NOMO-1 treated with DMSO at 0.1 percent for 48 hours (cell line): ENCODE results near the gene FXYD5.
"Not testable (repeated sequence)": the region's sequence is repeated elsewhere in the genome, so short reads cannot be mapped to it uniquely, and the experiment has no call there.

Experiments
- DNase-seq: peaks from one replicate; lab custom pipeline; 2025; ENCODE audit not compliant: unreplicated experiment; lab: John Stamatoyannopoulos, UW

FXYD5 gene

DNA sequence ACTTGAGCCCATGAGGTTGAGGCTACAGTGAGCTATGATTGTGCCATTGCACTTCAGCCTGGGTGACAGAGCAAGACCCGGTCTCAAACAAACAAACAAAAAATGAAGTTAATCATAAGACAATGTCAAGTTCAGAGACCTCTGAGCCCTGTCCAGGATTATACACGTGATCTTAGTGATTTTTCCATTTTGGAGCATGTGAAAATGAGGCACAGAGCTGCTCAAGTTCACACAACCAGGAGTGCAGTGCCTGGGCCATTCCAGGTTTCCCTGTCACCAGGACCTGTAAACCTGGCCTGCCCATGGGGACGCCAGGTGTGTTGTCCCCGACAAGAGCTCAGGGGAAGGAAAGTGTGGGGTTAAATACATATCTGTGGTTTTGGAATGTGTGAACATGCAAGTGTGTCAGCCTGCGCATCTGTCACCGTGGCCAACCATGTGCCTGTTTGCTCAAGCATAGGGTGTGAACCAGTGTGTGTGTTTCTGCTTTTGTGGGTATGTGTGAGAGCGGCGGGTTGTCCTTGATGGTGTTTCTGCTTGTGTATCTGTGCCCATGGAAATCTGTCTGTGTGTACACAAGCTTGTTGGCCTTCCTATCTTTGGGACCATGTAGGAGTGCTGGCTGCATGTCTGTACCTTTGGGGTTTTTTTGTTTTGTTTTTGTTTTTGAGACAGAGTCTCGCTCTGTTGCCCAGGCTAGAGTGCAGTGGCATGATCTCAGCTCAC is 17.4 kb upstream of the FXYD5 start:
- DNase-seq, result no peak

DNA sequence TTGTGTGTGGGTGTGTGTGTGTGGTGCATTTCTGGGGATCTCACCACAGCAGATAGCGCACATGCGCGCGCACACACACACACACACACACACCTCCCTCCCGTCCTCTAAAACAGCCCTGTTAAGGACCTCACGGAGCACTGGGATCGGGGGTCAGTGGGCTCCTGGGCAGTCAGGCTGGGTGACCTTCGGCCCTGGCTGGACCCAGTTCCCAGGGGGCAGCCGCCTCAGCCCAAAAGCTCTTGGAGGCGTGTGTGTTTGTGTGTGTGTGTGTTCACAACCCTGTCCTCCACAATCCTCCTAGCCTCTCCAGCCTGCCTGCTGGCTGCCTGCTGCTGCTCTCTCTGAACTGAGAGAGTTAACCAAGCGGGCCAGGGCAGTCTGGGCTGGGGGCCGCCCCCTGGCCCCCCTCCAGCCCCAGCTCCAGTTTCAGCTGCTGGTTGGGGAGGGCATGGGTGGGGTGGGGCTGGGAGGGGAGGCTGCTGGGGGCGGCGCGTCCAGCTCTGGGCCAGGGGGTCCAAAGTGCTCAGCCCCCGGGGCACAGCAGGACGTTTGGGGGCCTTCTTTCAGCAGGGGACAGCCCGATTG is 16.1 kb upstream of the FXYD5 start, which contains the start of gene FXYD1:
Gene FXYD1, plus strand, starts transcription at position 520 of the 588 bp plus-strand sequence. CDS start 1,256 bp downstream, outside the sequence.
- no peak for DNase-seq

DNA sequence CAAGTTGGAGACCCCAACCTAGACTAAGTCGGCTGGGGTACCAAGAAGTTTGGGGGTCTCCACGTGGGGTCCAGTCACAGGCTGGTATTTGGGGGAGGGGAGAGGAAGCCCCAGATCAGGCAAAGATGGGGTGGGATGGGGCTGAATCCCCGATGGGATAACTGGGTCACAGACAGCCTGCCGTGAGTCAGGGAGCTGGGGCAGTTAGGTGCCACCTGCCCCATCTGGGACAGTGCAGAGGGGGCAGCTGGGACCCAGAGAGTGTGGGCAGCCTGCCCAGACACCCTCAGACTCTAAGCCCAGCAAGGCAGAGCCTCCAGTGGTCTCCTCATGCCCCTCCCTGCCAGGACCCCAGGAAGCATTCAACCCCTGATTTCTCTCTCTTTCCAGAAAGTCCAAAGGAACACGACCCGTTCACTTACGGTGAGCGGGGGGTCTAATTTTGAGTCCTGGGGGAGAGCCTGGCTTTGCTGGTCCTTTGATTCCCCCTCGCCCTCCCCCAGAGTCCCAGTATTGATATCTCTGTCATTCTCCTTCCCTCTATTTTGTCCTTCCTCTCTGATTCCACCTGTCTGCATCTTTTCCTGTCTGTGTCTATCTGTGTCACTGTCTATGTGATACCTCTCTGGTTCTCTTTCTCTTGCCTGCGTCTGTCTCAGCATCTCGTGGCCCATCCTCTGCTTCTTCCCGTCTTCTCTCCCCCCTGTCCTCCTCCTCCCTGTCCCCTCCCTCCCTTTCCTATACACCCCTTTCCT is 14.2 kb upstream of the FXYD5 start:
- DNase-seq, result no peak

DNA sequence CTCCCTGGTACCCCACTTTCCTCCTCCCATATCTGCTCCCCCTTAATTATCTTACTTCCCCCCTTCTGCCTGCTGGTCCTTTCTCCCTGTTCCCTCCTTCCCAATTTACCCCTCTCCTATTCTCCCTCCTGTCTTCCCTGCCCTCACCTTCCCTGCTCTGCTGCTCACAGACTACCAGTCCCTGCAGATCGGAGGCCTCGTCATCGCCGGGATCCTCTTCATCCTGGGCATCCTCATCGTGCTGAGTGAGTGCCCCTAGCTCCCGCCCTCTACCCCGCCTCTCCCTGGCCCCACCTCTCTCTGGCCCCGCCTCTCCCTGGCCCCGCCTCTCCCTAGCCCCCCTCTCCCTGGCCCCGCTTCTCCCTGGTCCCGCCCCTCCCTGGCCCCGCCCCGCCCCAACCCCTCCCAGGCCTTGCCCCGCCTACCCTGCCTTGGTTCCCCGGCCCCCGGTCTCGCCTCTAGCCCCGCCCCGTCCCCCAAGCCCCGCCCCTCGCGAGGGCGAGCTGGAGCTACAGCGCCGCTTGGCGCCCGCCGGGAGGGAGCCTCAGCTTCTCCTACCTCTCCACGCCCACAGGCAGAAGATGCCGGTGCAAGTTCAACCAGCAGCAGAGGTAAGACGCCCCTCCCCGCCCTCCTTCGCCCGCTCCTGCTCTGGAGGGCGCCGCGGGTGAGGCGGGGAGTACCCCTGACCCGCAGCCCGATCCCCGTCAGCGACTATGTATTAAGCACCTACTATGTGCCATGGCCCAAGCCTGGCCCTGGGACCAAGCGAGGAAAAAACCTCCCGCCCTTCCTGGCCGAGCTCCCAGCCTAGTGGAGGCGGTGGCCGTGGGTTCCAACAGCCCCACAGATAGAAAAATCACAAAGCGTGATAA is 13.3 kb upstream of the FXYD5 start:
- DNase-seq, result peak; percentile 74

DNA sequence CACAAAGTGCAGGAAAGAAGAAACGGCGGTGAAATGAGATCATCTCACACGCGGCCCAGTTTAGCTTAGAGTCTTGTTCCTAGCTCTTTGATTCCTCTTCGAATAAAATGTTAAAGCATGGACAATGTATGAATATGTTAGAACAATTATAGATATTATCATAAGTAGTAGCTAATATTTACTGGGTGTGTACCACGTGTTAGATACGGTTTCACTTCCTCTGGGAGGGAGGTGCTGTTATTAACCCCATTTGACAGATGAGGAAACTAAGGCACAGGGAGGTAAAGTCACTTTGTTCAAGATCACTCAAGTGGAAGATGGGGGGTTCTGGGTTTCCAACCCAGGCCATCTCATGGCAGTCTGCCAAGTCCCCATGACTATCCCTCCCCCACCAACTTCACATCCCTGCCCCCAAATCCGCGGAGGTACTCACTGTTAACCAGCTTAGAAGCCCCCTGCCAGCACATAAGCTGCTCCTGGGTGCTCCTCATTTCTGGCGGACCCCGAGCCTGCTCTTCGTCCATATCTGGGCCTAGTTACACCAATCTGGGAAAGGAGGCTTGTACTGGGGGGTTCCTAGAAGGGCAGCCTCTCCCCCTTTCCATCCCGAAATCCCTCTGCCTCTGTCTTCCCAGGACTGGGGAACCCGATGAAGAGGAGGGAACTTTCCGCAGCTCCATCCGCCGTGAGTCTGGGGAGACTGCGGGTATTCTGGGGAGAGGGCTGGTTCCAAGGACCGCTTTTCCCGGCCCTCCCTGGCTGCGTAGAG is 12.5 kb upstream of the FXYD5 start:
- DNase-seq, result peak; percentile 26

DNA sequence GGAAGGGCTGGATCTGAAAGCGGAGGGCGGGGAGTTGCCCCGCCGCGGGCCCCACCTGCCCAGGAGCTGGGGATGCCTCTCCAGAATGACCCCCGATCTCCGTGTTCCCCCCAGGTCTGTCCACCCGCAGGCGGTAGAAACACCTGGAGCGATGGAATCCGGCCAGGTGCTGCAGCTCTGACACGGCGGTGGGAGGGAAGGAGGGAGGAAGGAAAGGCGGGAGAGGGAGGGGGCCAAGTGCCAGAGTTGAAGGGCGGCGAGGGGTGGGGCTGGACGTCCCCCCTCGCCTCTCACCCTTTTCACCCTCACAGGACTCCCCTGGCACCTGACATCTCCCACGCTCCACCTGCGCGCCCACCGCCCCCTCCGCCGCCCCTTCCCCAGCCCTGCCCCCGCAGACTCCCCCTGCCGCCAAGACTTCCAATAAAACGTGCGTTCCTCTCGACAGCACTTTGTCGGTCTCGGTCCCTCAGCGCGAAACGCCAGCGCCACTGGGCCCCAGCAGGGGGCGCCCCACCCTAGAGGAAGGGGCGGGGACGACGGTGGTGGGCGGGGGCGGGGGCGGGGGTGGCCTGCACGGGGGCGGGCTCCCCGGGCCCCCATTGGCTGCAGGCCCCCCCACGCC is 11.8 kb upstream of the FXYD5 start:
- peak; percentile 33 for DNase-seq

DNA sequence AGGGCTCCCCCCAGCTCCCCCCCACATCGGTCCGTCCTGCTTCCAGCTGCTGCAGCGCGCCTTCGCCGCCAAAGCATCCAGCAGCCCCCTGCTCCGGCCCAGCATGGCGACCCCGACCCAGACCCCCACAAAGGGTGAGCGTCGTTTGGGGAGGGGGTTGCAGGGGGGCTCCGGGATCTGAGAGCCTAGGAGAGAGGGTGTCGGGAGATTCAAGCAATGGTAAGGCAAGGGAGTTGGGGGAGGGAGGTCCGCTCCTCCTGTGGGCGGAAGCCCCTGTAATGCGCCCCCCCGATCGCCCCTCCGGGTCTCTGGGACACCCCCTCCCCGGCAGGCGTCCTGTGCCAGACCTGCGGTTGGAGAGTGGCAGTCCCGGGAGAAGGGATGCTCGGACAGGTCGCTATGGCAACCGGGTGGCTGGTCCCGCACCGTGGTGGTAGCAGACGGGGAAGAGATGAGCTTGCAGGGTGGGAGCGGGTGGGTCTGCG is 11.3 kb upstream of the FXYD5 start, which contains the start of gene FXYD7:
Gene FXYD7, plus strand, starts transcription at position 25 of the 485 bp plus-strand sequence. Its CDS starts 79 bp downstream, at position 104.
- no peak for DNase-seq

DNA sequence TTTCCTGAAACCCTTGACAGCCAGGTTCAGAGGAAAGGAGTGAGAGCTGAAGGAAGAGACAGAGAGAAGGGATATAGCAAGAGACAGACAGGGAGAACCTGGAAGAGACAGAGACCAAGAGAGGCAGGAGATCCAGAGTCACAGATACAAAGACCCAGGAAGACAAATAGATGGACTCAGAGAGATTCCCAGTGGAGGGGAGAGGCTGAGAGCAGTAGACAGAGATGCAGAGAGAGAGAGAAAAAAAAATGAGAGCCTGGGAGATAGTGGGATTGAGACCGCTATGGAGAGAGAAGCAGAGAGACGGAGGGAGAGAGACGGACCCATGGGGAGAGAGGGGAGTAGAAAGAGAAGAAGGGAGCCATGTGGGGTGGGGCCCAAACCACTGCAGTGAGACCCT is 10.7 kb upstream of the FXYD5 start:
- no peak for DNase-seq

DNA sequence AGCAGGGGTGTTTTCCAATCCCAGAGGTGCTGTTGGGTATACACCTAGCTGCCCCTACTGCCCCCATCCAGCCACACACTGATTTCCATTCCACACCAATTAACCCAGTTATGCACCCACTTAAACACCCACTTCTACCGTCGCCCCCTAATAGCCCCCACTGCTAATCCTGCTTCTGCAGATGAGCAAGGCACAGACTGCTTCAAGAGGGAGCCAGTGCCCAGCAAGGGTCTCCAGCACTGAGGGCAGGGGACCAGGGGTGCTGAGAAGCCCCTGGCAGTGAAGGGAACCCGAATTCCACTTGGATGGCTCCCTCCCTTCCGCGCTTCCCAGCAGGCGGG is 10.3 kb upstream of the FXYD5 start:
- no peak for DNase-seq

DNA sequence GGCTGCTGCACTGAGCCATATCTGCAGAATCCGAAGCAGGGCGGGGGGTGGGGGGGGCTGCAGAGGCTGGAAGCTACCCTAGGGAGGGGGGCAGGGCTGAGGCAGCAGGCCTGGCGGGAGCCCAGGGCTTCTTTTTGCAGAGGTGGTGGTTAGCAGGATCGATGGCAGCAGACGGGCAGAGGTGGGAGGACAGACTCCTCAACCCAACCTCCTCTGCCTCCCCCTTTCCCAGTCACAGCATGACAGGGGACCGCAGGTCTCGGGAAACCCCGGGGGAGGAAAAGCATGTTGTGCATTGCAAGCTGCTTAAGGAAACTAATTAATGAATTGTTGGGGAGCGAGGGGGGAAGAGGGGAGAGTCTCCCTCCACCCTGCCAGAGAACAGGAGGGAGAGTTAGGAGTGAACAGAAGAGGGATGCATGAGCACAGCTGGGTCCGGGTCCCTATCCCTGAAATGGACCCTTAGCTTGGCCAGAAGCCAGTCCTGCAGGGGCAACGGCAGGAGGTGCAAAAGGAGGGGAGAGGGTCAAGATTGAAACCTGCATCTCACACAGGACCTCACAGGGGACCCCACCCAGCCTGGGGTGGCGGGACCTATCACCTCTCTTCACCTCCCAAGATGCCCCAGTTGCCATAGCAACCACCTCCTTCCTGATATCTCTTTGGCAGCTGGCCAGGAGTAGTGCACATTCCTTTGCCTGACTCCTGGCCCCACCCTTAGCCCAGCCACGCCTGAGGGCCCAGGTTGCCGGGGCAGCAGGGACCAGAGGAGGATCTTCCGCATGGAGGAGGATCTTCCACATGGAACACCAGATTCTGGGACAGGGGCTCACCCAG is 9.7 kb upstream of the FXYD5 start:
- no peak for DNase-seq

DNA sequence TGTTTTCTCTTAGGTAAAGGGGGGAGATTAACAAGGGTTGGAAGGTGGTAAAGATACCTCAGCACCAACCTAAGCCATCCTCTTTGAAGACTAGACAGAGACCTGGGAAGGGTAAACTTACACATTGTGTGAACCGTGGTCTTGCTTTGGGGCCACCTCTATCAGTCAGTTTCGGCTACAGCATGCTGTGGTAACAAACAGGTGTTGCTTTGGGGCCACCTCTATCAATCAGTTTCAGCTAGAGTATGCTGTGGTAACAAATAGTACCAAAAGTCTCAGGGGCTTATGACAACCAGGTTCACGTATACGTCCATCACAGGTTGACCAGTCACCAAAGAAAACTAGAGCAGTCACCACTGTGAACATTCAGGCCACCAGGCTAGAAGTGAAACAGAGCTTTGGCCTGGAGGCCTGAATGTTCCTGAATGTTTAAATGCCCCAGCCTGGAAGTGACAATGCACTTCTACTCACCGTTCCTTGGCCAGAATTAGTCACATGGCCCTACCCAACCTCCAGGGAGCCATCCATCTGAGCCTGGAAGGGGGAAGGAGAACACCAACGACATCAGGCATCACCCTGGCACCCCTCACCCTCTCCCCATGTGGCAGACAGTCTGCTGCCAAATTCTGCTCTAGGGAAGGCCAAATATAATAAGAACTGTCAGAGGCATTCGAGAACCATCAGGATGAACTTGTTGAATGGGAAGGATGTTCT is 7.6 kb upstream of the FXYD5 start:
- DNase-seq, result no peak

DNA sequence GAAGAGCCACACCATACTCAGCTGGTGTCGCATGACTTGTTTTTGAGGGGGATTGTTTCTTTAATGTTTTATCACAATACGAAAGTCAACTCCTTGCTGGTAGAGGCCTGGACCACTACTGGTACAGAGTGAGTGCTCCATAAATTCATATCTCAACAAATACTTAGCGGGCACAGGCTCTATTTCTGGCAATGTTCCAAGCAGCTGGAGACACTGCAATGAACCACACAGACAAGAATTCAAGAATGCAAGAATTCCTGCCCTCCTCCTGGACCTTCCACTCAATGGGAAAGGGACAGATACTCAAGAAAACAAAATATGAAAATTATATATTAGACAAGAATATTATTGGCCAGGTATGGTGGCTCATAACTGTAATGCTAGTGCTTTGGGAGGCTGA is 5.1 kb upstream of the FXYD5 start:
- DNase-seq, result no peak

DNA sequence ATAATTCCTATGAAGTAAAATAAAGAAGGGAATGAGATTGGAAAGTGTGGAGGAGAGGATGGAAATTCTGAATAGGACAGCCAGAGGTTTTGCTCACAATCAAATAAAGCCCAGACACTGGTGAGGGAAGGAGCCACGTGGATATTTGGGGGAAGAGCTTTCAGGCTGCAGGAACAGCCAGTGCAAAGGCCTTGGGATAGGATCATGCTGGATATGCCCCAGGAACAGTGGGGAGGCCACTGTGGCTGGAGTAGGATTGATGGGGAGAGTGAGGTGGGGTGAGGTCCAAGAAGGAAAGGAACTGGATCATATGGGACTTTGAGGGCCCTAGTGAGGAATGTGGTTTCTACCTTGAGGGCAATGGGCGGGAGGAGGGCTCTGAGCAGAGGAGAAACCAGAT is 4.1 kb upstream of the FXYD5 start:
- no peak for DNase-seq

DNA sequence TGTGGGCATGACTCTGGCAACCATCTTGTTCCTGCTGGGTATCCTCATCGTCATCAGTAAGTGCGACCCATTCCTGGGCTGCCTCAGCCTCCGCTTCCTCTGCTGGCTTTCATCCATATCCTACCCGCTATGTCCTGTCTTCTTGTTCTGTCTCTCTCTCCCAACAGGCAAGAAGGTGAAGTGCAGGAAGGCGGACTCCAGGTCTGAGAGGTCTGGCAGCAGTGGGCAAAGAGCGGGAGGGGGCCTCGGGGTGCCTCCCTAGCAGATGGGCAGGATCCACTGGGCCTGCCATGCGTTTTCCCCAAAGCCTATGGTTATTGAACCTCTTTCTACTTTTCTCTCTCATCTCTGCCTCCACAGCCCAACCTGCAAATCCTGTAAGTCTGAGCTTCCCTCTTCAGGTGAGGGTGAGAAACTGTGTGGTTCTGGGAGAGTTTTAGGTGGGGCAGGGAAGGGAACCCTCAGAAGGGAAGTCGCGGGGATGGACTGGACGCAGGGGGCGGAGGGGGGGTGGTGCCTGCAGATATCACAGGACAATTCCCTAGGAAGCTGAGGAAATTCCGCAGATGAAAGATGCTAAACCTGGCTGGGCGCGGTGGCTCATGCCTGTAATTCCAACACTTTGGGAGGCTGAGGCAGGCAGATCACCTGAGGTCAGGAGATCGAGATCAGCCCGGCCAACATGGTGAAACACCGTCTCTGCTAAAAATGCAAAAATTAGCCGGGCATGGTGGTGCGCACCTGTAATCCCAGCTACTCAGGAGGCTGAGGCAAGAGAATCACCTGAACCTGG is 3.1 kb upstream of the FXYD5 start:
- DNase-seq, result no peak

DNA sequence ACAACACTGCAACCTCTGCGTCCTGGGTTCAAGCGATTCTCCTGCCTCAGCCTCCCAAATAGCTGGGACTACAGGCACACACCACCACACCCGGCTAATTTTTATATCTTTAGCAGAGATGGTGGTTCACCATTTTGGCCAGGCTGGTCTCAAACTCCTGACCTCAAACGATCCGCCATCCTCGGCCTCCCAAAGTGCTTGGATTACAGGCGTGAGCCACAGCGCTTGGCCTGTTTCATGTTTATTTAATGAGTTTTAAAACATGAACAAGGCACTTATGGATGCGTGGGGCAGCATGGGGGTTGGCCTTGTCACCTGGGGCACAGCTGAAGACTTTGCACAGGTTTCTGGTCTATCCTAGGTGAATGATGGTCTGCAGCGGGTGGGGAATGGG is 1.4 kb upstream of the FXYD5 start:
- not testable (repeated sequence) for DNase-seq

DNA sequence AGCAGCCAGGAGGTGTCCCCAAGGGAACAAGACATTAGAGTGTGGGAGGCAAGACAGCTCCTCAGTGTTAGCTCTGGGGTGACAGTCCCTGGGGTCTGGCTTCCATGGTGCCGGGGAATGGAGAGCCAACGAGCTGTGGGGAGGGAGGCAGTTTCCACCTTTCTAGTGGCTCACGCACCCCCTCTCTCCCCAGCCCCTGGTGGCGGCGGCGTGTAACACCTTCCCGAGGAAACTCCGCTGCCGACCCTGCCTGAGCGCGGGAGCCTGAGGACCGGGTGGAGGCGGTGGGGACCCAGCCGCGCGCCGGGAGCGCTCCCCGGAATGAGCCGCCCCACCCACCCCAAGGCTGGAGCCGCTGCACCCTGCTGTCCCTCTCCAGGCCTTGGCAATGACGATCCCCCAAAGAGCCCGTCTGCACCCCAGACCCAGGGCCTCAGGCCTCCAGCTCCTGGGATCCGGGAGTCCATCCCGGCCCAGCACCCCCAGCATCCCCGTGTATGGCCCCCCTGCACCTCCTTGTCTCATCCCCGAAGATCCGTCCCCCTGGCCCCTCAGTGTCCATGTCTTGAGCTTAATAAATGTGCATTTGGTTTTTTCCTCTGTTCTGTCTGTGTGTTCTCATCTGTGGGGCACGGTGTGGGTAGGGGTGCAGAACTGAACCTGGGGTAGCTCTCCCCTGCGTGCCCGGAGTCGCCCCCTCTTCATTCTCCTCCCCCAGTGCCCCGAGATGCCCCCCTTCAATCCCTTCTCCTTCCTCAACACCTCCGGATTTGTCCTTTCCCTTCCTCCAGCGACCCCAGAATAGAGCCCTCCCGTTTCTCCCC is 622 bp upstream of the FXYD5 start:
- peak; percentile 53 for DNase-seq

DNA sequence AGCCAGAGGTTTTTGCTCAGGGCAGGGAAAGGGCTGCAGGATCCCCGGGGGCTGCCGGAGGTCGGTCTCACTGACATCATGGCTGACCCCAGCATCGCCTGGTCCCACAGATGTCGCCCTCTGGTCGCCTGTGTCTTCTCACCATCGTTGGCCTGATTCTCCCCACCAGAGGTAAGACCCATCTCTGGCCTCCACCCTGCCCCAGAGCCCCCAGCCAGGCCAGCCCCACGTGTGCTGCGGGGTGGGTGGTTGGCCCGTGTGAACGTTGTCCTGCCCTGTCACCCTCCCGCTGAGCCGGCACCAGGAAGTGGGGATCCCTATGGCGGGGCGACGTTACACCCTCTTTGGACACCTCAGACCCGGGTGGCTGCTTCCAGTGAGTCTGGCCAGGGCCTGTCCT is 906 bp downstream of the FXYD5 start:
- DNase-seq, result peak; percentile 3
